ENCODE data around the gene MRPL47. TPM values are rescaled to one million over a fixed set of nuclear protein-coding genes. Genes with fewer than 3 reads are reported as not detected.
"Not testable (repeated sequence)": the region's sequence is repeated elsewhere in the genome, so short reads cannot be mapped to it uniquely, and the experiment has no call there.

Gene MRPL47
- total and polyA plus RNA-seq, 9 of the 15 experiments (the other 6 are each of a cell fraction or from before 2014, with no cell fraction given): 101 to 437 (median 141) TPM

DNA sequence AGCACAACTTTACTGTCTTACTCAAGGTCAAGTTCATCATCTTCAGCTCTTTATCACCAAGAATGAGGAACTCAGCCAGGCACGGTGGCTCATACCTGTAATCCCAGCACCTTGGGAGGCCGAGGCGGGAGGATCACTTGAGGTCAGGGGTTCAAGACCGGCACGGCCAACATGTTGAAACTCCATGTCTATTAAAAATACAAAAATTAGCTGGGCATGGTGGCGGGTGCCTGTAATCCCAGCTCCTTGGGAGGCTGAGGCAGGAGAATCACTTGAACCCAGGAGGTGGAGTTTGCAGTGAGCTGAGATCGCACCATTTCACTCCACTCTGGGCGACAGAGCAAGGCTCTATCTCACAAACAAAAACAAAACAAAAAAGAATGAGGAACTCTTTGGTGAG is 39.4 kb upstream of the MRPL47 start:
- BruUV-seq (replicated peaks); FAIRE-seq; H3K4me3 ChIP-seq; H3K9ac ChIP-seq (ENCODE audit: insufficient read depth in 1 of 2, low read depth in 2 of 2, low read length in 2 of 2); H3K9me1 ChIP-seq (ENCODE audit: control insufficient read depth, insufficient read depth, low read length); in situ Hi-C loops (cut with MboI); H3K9me3 ChIP-seq (replicated peaks; ENCODE audit: control insufficient read depth, insufficient read depth, low read depth, low read length); H3K79me2 ChIP-seq (ENCODE audit: control insufficient read depth, insufficient read depth, low read length); H4K20me1 ChIP-seq (replicated peaks; ENCODE audit: control insufficient read depth, insufficient read depth, low read length); ATAC-seq; H3K36me3 ChIP-seq (ENCODE audit: control insufficient read depth, insufficient read depth, low read length); CTCF ChIA-PET (ENCODE audit: low intra/inter-chr PET ratio); H3K27me3 ChIP-seq (ENCODE audit: control insufficient read depth in 2 of 2, insufficient read depth in 2 of 2, low read length in 2 of 2); H3K4me2 ChIP-seq (ENCODE audit: insufficient read depth, low read length); H3K4me1 ChIP-seq (replicated peaks in 1 of 2; ENCODE audit: control insufficient read depth in 2 of 2, insufficient read depth in 2 of 2, low read length in 2 of 2); POLR2A ChIA-PET; DNase-seq (ENCODE audit: extremely low read depth in 1 of 4, low spot score in 3 of 4); H2AFZ ChIP-seq (ENCODE audit: low read depth, low read length); intact Hi-C loops (cut with micrococcal nuclease); H3K27ac ChIP-seq (ENCODE audit: extremely low read depth, low read depth, low read length): not testable (repeated sequence)
- 46% methylated on average over 8 of the region's 8 CpGs for WGBS (ENCODE audit: insufficient coverage, low coverage, missing lambda C conversion rate)

- no peaks in the 10 kb centered on the region for H3K4me1 ChIP-seq (replicated peaks in 1 of 2; ENCODE audit: control insufficient read depth in 2 of 2, insufficient read depth in 2 of 2, low read length in 2 of 2)
- no peaks in the 10 kb centered on the region for H3K9me1 ChIP-seq (ENCODE audit: control insufficient read depth, insufficient read depth, low read length)
- no peak overlapping the region for H3K9ac ChIP-seq (ENCODE audit: insufficient read depth in 1 of 2, low read depth in 2 of 2, low read length in 2 of 2)
- DNase-seq (ENCODE audit: extremely low read depth in 1 of 4, low spot score in 3 of 4) (no peak), ATAC-seq (no peak), FAIRE-seq (no peak)
- no peaks in the 10 kb centered on the region for H3K36me3 ChIP-seq (ENCODE audit: control insufficient read depth, insufficient read depth, low read length)
- H3K79me2 ChIP-seq (ENCODE audit: control insufficient read depth, insufficient read depth, low read length): no peaks in the 10 kb centered on the region
- ChIA-PET POLR2A (interaction anchor here (0.5 kb wide), 1 partner anchor 38 kb away, joined by 3 read pairs; the partner anchor contains the start of genes MRPL47 and NDUFB5), CTCF (ENCODE audit: low intra/inter-chr PET ratio) (no interaction called here)
- BruUV-seq (replicated peaks): no TSS peak
- WGBS (ENCODE audit: insufficient coverage, low coverage, missing lambda C conversion rate): 8% methylated on average over 3 of the region's 3 CpGs
- no peak for TF ChIP-seq EZH2 (IDR thresholded peaks at IDR 0.05; ENCODE audit: borderline replicate concordance, low read depth, low read length)
- no peak for TF ChIP-seq MECOM (CRISPR knock-in tag; IDR thresholded peaks at IDR 0.05)
- TF ChIP-seq ZNF134 (CRISPR knock-in tag; conservative IDR thresholded peaks at IDR 0.05): no peak
- TF ChIP-seq ETV1 (tag; conservative IDR thresholded peaks at IDR 0.05; ENCODE audit: low read depth): no peak
- no peak for TF ChIP-seq SMARCB1 (IDR thresholded peaks at IDR 0.05; ENCODE audit: insufficient read length, low read depth)
- in situ Hi-C loops (cut with MboI): no loop called here
- intact Hi-C loops (cut with micrococcal nuclease): no loop called here
- H3K27ac ChIP-seq (ENCODE audit: extremely low read depth, low read depth, low read length): no peak overlapping the region
- no peaks in the 10 kb centered on the region for H3K27me3 ChIP-seq (ENCODE audit: control insufficient read depth in 2 of 2, insufficient read depth in 2 of 2, low read length in 2 of 2)
- H2AFZ ChIP-seq (ENCODE audit: low read depth, low read length): no peak overlapping the region
- H4K20me1 ChIP-seq (replicated peaks; ENCODE audit: control insufficient read depth, insufficient read depth, low read length): no peaks in the 10 kb centered on the region
- H3K4me2 ChIP-seq (ENCODE audit: insufficient read depth, low read length): no peak overlapping the region
- no peak overlapping the region for H3K4me3 ChIP-seq
- no peaks in the 10 kb centered on the region for H3K9me3 ChIP-seq (replicated peaks; ENCODE audit: control insufficient read depth, insufficient read depth, low read depth, low read length)
Observed at GRCh38 chr3:179642871-179643270, 38.4 kb upstream of the MRPL47 start.
